Activated CD8-positive, alpha-beta memory T cell treated with anti-CD3 and anti-CD28 coated beads, Interleukin-2, amount 50 U/mL, for 24 hours (primary cell): ENCODE results near the gene GPX3.

Source experiments
- DNase-seq: peaks from one replicate; pipeline ENCODE4 v3.0.0-alpha.2; 2020; ENCODE audit errors: extremely low read depth

GPX3 gene

GRCh38 chr5:151058301-151058700 is 37.9 kb downstream of the GPX3 start:
- DNase-seq = no peak

- DNase-seq = no peak
These were observed 38.6 kb downstream of the GPX3 start for GRCh38 chr5:151058891-151059489.

- DNase-seq = no peak
These were observed 40.4 kb downstream of the GPX3 start for GRCh38 chr5:151060742-151061141.

- DNase-seq = no peak
These were observed 42.2 kb downstream of the GPX3 start for GRCh38 chr5:151062405-151063141.

- no peak for DNase-seq
These were observed 43.0 kb downstream of the GPX3 start for GRCh38 chr5:151063142-151063989.

GRCh38 chr5:151064916-151065499 is 44.6 kb downstream of the GPX3 start:
- DNase-seq = no peak

GRCh38 chr5:151065609-151066008 is 45.2 kb downstream of the GPX3 start:
- DNase-seq = no peak

- DNase-seq = no peak
These were observed 46.5 kb downstream of the GPX3 start for GRCh38 chr5:151066920-151067319.

- DNase-seq = no peak
These were observed 47.4 kb downstream of the GPX3 start for GRCh38 chr5:151067632-151068432.

GRCh38 chr5:151068433-151069197 is 48.2 kb downstream of the GPX3 start:
- no peak for DNase-seq

- DNase-seq = no peak
These were observed 50.1 kb downstream of the GPX3 start for GRCh38 chr5:151070449-151070848.

GRCh38 chr5:151071021-151071420 is 50.6 kb downstream of the GPX3 start:
- no peak for DNase-seq

GRCh38 chr5:151071848-151072629 is 51.6 kb downstream of the GPX3 start:
- no peak for DNase-seq

- DNase-seq = no peak
These were observed 52.2 kb downstream of the GPX3 start for GRCh38 chr5:151072630-151073025.

- DNase-seq = no peak
These were observed 52.9 kb downstream of the GPX3 start for GRCh38 chr5:151073280-151073679.

- DNase-seq = no peak
These were observed 54.2 kb downstream of the GPX3 start for GRCh38 chr5:151074557-151074956.

GRCh38 chr5:151075698-151076331 is 55.4 kb downstream of the GPX3 start:
- DNase-seq = no peak

- no peak for DNase-seq
These were observed 56.2 kb downstream of the GPX3 start for GRCh38 chr5:151076616-151077015.

- no peak for DNase-seq
These were observed 57.0 kb downstream of the GPX3 start for GRCh38 chr5:151077419-151077818.
